ENCODE data around the gene PROCA1. TPM values are rescaled to one million over a fixed set of nuclear protein-coding genes. Genes with fewer than 3 reads are reported as not detected.
A peak's percentile ranks its signal among the peaks of the same experiment; 100 is the strongest.

The PROCA1 gene
- total and polyA plus RNA-seq, 2 experiments from 2014 or later, result 1.1 to 3.9 TPM

DNA sequence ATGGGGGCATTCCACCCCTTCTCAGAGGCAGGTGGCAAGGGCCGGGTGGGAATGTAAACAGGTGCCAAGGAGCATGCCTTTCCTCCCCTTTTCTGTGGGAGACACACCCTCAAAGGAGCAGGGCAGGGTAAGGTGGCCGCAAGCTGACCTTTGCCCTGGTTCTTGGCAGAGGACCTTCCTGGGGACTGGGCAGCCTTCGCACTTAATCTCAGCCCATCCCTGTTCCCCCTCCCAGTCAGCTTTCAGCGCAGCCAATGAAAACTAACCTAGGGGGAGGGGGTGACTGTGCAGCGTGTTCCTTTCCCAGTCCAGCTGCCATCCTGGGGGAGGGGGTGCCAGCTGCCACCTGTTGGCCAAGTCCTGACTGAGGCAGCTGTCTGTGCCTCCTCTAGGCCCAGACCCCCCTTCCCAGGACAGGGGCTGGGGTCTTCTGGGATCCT is 34.9 kb upstream of the PROCA1 start:
- Histone ChIP-seq H3K4me2 (peak overlapping the region; percentile 97), H3K36me3 (replicated peaks; ENCODE audit: insufficient read depth, low read depth) (no peaks in the 10 kb centered on the region), H3K79me2 (peaks cover 68% of the 10 kb centered on the region), H3K9me3 (ENCODE audit: low read depth) (no peaks in the 10 kb centered on the region), H3K27me3 (no peaks in the 10 kb centered on the region), H3K4me3 (peak overlapping the region; percentile 54), H2AFZ (no peak overlapping the region), H3K9me2 (replicated peaks; ENCODE audit: insufficient read depth) (no peaks in the 10 kb centered on the region), H3K4me1 (ENCODE audit: insufficient read depth) (peaks cover 33% of the 10 kb centered on the region), H4K20me1 (ENCODE audit: insufficient read depth, poor library complexity, severe bottlenecking) (peaks cover 46% of the 10 kb centered on the region), H3K27ac (peak overlapping the region; percentile 100)
- no peak for TF ChIP-seq EZH2phosphoT487 (IDR thresholded peaks at IDR 0.05; ENCODE audit: low read depth, severe bottlenecking, unreplicated experiment)
- no peak for TF ChIP-seq EZH2 (IDR thresholded peaks at IDR 0.05; ENCODE audit: borderline replicate concordance)
- TF ChIP-seq, protein P1, sequence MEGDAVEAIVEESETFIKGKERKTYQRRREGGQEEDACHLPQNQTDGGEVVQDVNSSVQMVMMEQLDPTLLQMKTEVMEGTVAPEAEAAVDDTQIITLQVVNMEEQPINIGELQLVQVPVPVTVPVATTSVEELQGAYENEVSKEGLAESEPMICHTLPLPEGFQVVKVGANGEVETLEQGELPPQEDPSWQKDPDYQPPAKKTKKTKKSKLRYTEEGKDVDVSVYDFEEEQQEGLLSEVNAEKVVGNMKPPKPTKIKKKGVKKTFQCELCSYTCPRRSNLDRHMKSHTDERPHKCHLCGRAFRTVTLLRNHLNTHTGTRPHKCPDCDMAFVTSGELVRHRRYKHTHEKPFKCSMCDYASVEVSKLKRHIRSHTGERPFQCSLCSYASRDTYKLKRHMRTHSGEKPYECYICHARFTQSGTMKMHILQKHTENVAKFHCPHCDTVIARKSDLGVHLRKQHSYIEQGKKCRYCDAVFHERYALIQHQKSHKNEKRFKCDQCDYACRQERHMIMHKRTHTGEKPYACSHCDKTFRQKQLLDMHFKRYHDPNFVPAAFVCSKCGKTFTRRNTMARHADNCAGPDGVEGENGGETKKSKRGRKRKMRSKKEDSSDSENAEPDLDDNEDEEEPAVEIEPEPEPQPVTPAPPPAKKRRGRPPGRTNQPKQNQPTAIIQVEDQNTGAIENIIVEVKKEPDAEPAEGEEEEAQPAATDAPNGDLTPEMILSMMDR (IDR thresholded peaks at IDR 0.05; ENCODE audit: poor library complexity), result no peak
- DNase-seq (ENCODE audit: low spot score), result peak; percentile 71
- whole genome bisulfite sequencing (ENCODE audit: low lambda C conversion rate, missing lambda C conversion rate), result 40% methylated on average over 4 of the region's 5 CpGs

DNA sequence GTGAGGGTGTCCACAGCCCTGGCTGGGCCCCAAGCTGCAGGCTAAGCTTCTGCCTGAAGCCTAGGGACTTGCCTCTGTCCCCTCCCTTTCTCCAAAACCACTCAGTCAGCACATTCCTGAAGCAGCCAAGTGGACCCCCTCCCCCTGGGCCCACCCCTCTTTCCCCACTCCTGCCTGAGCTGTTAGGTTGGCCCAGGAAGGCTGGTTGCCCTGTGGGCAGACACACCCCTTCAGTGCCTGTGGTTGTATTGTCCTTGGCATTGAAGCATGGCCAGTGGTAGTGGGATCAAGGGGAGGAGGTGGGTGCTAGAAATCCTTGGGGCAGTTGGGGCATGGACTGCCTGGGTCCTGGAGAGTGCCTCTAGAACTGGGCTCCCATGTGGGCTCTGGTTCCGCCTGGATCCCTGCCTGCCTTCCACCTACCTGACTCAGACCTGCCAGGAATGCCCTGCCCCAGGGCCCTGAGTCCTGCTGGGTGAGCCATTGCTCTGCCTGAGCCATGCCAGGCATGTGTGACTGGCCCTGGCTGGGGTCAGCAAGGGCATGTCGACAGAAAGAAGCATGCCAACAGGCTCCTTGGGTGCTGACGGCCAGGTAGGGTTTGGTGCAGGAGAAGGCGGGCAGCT is 34.2 kb upstream of the PROCA1 start:
- H3K36me3 ChIP-seq (replicated peaks; ENCODE audit: insufficient read depth, low read depth), result no peaks in the 10 kb centered on the region
- peak overlapping the region; percentile 54 for H3K4me3 ChIP-seq
- DNase-seq (ENCODE audit: low spot score), result no peak
- peaks cover 33% of the 10 kb centered on the region for H3K4me1 ChIP-seq (ENCODE audit: insufficient read depth)
- no peak overlapping the region for H2AFZ ChIP-seq
- H3K9me2 ChIP-seq (replicated peaks; ENCODE audit: insufficient read depth), result no peaks in the 10 kb centered on the region
- H3K4me2 ChIP-seq, result peak overlapping the region; percentile 97
- H3K27me3 ChIP-seq, result no peaks in the 10 kb centered on the region
- 63% methylated on average over 4 of the region's 4 CpGs for WGBS (ENCODE audit: low lambda C conversion rate, missing lambda C conversion rate)
- H3K79me2 ChIP-seq, result peaks cover 62% of the 10 kb centered on the region
- H3K27ac ChIP-seq, result peak overlapping the region; percentile 100
- H3K9me3 ChIP-seq (ENCODE audit: low read depth), result no peaks in the 10 kb centered on the region
- peaks cover 43% of the 10 kb centered on the region for H4K20me1 ChIP-seq (ENCODE audit: insufficient read depth, poor library complexity, severe bottlenecking)
- TF ChIP-seq EZH2 (IDR thresholded peaks at IDR 0.05; ENCODE audit: borderline replicate concordance) (no peak), EZH2phosphoT487 (IDR thresholded peaks at IDR 0.05; ENCODE audit: low read depth, severe bottlenecking, unreplicated experiment) (no peak)
- TF ChIP-seq, protein P1 (IDR thresholded peaks at IDR 0.05; ENCODE audit: poor library complexity), result no peak

DNA sequence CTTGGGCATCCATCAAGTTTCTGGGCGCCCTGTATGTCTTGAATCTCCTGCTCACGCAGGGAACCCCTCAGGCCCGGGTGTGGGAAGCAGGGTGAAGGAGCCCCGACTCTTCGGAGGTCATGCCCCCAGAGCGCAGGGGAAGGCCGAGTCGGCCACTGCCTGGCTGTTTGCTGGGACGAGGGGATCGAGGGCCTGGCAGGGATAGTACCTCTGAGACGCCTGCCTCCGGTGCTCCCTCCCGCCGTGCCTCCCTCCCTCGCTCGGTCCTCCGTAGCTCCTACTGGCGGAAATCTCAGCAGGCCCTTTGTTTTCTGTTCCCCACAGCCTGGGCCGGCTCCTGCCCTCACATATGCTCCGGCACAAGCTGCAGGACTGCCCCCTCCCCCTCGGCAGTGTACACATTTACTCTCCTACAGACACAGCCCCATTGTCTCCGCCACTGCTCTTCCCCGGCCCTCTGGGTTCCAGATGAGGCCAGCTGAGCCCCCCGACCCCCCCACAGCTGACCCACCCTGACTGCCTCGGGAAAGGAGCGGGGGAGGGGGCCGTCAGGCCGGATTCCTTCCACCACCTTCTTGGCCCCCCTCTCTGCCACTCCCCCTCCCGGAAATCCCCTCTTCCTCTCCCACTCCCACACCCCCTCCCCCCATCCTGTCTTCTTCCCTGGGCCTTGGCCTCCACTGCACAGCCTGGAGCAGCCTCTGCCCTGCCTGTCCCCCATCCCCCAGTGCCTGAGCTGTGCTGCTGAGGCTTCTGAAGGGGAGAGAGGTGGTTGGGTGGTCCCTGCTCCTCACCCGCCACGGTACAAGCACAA is 33.5 kb upstream of the PROCA1 start:
- Histone ChIP-seq H4K20me1 (ENCODE audit: insufficient read depth, poor library complexity, severe bottlenecking) (peaks cover 36% of the 10 kb centered on the region), H3K4me3 (peak overlapping the region; percentile 54), H3K79me2 (peaks cover 55% of the 10 kb centered on the region), H3K9me3 (ENCODE audit: low read depth) (no peaks in the 10 kb centered on the region), H3K4me2 (peak overlapping the region; percentile 97), H3K36me3 (replicated peaks; ENCODE audit: insufficient read depth, low read depth) (no peaks in the 10 kb centered on the region), H3K27me3 (no peaks in the 10 kb centered on the region), H3K4me1 (ENCODE audit: insufficient read depth) (peaks cover 33% of the 10 kb centered on the region), H3K9me2 (replicated peaks; ENCODE audit: insufficient read depth) (no peaks in the 10 kb centered on the region), H3K27ac (peak overlapping the region; percentile 100), H2AFZ (no peak overlapping the region)
- peak; percentile 85 for DNase-seq (ENCODE audit: low spot score)
- TF ChIP-seq EZH2 (IDR thresholded peaks at IDR 0.05; ENCODE audit: borderline replicate concordance), result no peak
- TF ChIP-seq, protein P1 (IDR thresholded peaks at IDR 0.05; ENCODE audit: poor library complexity), result no peak
- TF ChIP-seq EZH2phosphoT487 (IDR thresholded peaks at IDR 0.05; ENCODE audit: low read depth, severe bottlenecking, unreplicated experiment), result no peak
- 2% methylated on average over 25 of the region's 31 CpGs for whole genome bisulfite sequencing (ENCODE audit: low lambda C conversion rate, missing lambda C conversion rate)

All from hepatocyte (in vitro differentiated cells).